Astrocyte of the spinal cord (primary cell): ENCODE results near the gene SRXN1.

Source experiments
- DNase-seq: peaks from one replicate; pipeline ENCODE4 v3.0.0; 2011; ENCODE audit warnings: low read depth, low spot score
- H3K4me3 ChIP-seq: 2 replicates; pipeline ENCODE4 v1.5.1; 2011; ENCODE audit warnings: low read depth, mild to moderate bottlenecking, low read length, moderate library complexity
- in situ Hi-C: cut with HindIII; loops from 2 replicates; pipeline ENCODE4 v1.10.0; 2017; ENCODE audit warnings: low sequenced_read_pairs
- TF ChIP-seq, protein P1 (sequence below): IDR thresholded peaks from 2 replicates; pipeline ENCODE4 v1.5.1; 2012; ENCODE audit warnings: low read depth, mild to moderate bottlenecking, low read length, inconsistent platforms

The SRXN1 gene

DNA sequence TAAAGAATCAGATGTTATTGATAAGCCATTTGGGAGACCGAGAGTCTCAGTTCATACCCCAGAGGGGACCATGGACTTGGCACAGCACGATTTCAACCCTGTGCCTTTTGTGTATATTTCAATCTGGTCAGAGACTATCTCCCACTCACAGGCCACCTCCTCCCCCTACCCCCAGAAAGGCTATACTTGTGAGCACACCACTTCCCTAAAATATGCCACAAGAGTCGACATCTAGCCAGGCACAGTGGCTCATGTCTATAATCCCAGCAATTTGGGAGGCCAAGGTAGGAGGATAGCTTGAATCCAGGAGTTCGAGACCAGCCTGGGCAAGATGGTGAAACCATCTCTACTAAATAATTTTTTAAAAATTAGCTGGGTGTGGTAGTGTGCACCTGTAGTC lies 29.3 kb downstream of the SRXN1 start:
- TF ChIP-seq, protein P1, sequence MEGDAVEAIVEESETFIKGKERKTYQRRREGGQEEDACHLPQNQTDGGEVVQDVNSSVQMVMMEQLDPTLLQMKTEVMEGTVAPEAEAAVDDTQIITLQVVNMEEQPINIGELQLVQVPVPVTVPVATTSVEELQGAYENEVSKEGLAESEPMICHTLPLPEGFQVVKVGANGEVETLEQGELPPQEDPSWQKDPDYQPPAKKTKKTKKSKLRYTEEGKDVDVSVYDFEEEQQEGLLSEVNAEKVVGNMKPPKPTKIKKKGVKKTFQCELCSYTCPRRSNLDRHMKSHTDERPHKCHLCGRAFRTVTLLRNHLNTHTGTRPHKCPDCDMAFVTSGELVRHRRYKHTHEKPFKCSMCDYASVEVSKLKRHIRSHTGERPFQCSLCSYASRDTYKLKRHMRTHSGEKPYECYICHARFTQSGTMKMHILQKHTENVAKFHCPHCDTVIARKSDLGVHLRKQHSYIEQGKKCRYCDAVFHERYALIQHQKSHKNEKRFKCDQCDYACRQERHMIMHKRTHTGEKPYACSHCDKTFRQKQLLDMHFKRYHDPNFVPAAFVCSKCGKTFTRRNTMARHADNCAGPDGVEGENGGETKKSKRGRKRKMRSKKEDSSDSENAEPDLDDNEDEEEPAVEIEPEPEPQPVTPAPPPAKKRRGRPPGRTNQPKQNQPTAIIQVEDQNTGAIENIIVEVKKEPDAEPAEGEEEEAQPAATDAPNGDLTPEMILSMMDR: no peak
- in situ Hi-C loops: no loop called here
- DNase-seq: no peak

DNA sequence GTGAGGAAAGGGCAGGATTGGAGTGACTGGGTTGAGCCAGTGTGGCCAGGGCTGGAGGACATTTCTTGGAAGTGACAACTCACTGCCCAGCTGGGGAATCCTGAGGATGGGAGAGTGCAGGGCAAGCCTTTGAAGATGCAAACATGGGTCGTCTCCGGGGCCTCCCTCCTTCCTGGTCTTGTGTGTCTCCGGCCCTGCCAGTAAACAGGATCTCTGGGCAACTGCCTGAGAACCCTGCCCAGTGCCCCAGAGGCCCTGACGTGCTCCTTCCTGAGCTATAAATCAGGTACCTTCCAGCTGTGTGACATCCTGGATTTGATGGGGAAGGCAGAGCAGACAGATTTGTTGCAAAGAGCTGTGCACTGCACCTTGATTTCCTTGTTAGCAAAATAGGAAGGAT lies 30.0 kb downstream of the SRXN1 start:
- in situ Hi-C loops: no loop called here
- no peak for DNase-seq
- no peak overlapping the region for H3K4me3 ChIP-seq
- TF ChIP-seq, protein P1: no peak

More for the DNA sequence above, 29.3 kb downstream of the SRXN1 start:
- no peak overlapping the region for H3K4me3 ChIP-seq

DNA sequence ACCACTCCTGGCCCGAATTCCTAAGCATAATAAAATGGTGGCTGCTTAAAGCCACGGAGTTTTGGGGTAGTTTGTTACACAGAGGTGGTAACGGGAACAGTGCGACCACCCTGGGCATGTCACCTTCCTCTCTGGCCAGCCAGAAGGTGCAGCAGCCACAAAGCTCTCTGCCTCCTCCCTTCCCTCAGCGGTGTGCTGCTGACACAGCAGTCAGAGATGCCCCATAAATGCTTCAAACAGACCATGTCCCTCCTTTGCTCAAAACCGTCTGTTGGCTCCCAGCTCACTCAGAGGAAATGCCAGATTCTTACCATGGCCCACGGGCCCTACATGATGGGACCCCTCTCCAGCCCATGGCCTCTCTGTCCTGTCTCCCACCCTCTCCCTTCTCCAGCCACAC lies 30.8 kb downstream of the SRXN1 start:
- no peak overlapping the region for H3K4me3 ChIP-seq
- no peak for DNase-seq
- TF ChIP-seq, protein P1: no peak
- in situ Hi-C loops: no loop called here

DNA sequence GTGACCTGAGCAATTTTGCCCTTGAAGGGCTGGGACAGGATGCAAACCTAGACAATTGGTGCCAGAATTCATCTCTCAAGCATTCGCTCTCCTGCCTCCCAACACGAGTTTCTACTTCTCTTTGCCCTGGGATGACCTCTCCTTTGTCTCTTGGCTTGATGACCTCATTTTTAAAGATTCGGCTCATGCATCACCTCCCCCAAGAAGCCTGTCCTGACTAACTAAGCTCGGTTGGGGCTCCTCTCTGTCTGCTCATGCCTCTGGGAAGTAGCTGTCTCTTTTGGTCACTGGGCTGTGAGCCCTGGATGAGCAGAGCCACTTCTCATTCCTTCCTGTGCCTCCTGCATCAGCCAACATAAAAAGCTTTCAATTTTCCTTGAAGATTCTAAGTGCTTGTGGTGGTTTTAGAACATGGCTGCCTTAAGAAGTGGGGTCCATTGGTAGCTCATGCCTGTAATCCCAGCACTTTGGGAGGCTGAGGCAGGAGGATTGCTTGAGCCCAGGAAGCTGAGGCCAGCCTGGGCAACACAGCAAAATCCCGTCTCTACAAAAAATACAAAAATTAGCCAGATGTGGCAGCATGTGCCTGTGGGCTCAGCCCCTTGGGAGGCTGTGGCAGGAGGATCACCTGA lies 31.8 kb downstream of the SRXN1 start:
- TF ChIP-seq, protein P1: no peak
- H3K4me3 ChIP-seq: no peak overlapping the region
- DNase-seq: no peak
- in situ Hi-C loops: no loop called here

DNA sequence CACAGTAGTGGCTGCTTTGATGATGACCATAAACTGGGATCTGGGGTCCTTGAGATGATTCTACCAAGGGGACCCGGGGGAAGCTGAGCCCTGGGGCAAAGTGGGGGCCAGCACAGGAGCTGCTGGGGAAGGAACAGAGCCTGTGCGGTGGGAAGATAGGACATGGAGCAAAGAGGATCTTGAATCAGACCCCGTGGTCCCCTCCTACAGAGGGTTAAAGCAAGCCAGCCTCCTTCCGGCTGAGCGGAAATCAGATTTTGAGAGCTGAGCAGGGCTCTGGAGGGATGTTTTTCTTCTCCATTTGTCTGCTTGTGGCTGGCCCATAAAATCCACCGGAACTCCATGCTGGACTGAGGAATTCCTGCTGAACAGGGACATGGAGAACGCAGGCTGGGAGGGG lies 32.8 kb downstream of the SRXN1 start:
- no peak overlapping the region for H3K4me3 ChIP-seq
- no peak for DNase-seq
- in situ Hi-C loops: no loop called here
- TF ChIP-seq, protein P1: no peak

DNA sequence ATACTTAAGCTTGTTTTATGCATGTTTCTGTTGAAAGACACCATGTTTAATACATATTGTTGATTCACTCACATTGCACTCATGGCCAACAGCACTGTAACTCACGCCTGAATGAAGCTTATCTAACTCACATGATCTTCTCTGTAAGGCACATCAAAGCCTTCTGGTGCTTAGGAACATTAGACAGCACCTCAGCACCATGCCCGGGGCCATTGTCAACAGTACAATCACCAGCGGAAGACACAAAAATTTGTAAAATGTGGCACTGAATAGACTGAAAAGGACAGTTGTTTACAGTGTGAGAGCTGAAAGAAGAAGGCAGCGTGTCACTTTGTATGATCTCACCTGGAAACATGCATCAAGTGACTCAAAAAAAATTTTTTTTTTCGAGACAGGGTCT lies 34.0 kb downstream of the SRXN1 start:
- TF ChIP-seq, protein P1: no peak
- no peak for DNase-seq
- H3K4me3 ChIP-seq: no peak overlapping the region
- in situ Hi-C loops: no loop called here
